HEK293 (cell line): ENCODE data around the gene MYT1.

Experiments used
- BCL11A ChIP-seq: fragments of 450-650 bp; formaldehyde crosslinking; IDR thresholded peaks from 2 replicates; pipeline ENCODE4 v1.5.1; 2016; ENCODE audit warnings: low read depth, missing biosample characterization, missing genetic modification characterization
- GLI2 ChIP-seq: fragments of 450-650 bp; formaldehyde crosslinking; IDR thresholded peaks from 2 replicates; pipeline ENCODE4; 2017; ENCODE audit warnings: missing biosample characterization, missing genetic modification characterization, low read depth, borderline replicate concordance
- HOXC10 ChIP-seq: sonication (generic); formaldehyde crosslinking; IDR thresholded peaks from 2 replicates; pipeline ENCODE4 v1.8.1; 2023; ENCODE audit warnings: mild to moderate bottlenecking, missing genetic modification reagents
- KLF16 ChIP-seq: fragments of 450-650 bp; formaldehyde crosslinking; IDR thresholded peaks from 2 replicates; pipeline ENCODE4 v1.5.1; 2017; ENCODE audit warnings: missing biosample characterization, missing genetic modification characterization
- KLF9 ChIP-seq: fragments of 450-650 bp; formaldehyde crosslinking; IDR thresholded peaks from 2 replicates; pipeline ENCODE4 v1.5.1; 2016; ENCODE audit warnings: missing biosample characterization, missing genetic modification characterization, low read depth
- OVOL3 ChIP-seq: fragments of 450-650 bp; formaldehyde crosslinking; IDR thresholded peaks from 2 replicates; pipeline ENCODE4 v1.5.1; 2016; ENCODE audit warnings: missing biosample characterization, missing genetic modification characterization
- PRDM2 ChIP-seq: fragments of 450-650 bp; formaldehyde crosslinking; IDR thresholded peaks from 2 replicates; pipeline ENCODE4 v1.5.1; 2016; ENCODE audit warnings: missing biosample characterization, missing genetic modification characterization, borderline replicate concordance
- SALL2 ChIP-seq: fragments of 450-650 bp; formaldehyde crosslinking; IDR thresholded peaks from 2 replicates; pipeline ENCODE4 v1.5.0; 2017; ENCODE audit warnings: missing biosample characterization, mild to moderate bottlenecking, missing genetic modification characterization, borderline replicate concordance
- ZIC2 ChIP-seq: fragments of 450-650 bp; formaldehyde crosslinking; IDR thresholded peaks from 2 replicates; pipeline ENCODE4 v1.5.1; 2016; ENCODE audit warnings: missing biosample characterization, missing genetic modification characterization
- ZNF133 ChIP-seq: fragments of 450-650 bp; formaldehyde crosslinking; IDR thresholded peaks from 2 replicates; pipeline ENCODE4 v1.5.1; 2016; ENCODE audit warnings: missing biosample characterization, missing genetic modification characterization
- ZNF138 ChIP-seq: fragments of 450-650 bp; formaldehyde crosslinking; IDR thresholded peaks from 2 replicates; pipeline ENCODE4 v1.5.1; 2016; ENCODE audit warnings: missing biosample characterization, missing genetic modification characterization, borderline replicate concordance
- ZNF140 ChIP-seq: fragments of 450-650 bp; formaldehyde crosslinking; IDR thresholded peaks from 2 replicates; pipeline ENCODE4 v1.5.1; 2016; ENCODE audit warnings: missing biosample characterization, missing genetic modification characterization
- ZNF146 ChIP-seq: fragments of 450-650 bp; formaldehyde crosslinking; IDR thresholded peaks from 2 replicates; pipeline ENCODE4 v1.5.1; 2016; ENCODE audit warnings: missing biosample characterization, missing genetic modification characterization
- ZNF148 ChIP-seq: fragments of 450-650 bp; formaldehyde crosslinking; IDR thresholded peaks from 2 replicates; pipeline ENCODE4 v1.5.0; 2017; ENCODE audit warnings: missing biosample characterization, missing genetic modification characterization, borderline replicate concordance
- ZNF19 ChIP-seq: fragments of 450-650 bp; formaldehyde crosslinking; IDR thresholded peaks from 2 replicates; pipeline ENCODE4; 2016; ENCODE audit warnings: missing biosample characterization, missing genetic modification characterization, low read depth
- ZNF239 ChIP-seq: fragments of 450-650 bp; formaldehyde crosslinking; IDR thresholded peaks from 2 replicates; pipeline ENCODE4 v1.5.1; 2016; ENCODE audit warnings: missing biosample characterization, missing genetic modification characterization
- ZNF274 ChIP-seq, 2 experiments: fragments of 200-500 bp in 1 of 2; fragments of 450-650 bp in 1 of 2; sonication (Bioruptor generic) in 1 of 2; formaldehyde crosslinking in 1 of 2; IDR thresholded peaks; 2 replicates each; pipeline versions ENCODE4 v1.5.1 to v1.6.1; 2014 to 2016; ENCODE audit warnings: borderline replicate concordance in 1 of 2, inconsistent platforms in 1 of 2, low read length in 1 of 2, missing biosample characterization in 1 of 2, missing genetic modification characterization in 1 of 2
- ZNF280D ChIP-seq: fragments of 450-650 bp; formaldehyde crosslinking; IDR thresholded peaks from 2 replicates; pipeline ENCODE4 v1.5.1; 2016; ENCODE audit warnings: missing biosample characterization, missing genetic modification characterization
- ZNF37A ChIP-seq: fragments of 450-650 bp; IDR thresholded peaks from 2 replicates; pipeline ENCODE4 v1.5.1; 2018; ENCODE audit warnings: missing biosample characterization, missing genetic modification characterization
- ZNF394 ChIP-seq: fragments of 450-650 bp; formaldehyde crosslinking; IDR thresholded peaks from 2 replicates; pipeline ENCODE4 v1.5.1; 2016; ENCODE audit warnings: missing biosample characterization, missing genetic modification characterization, mild to moderate bottlenecking, moderate library complexity, borderline replicate concordance
- ZNF48 ChIP-seq: fragments of 450-650 bp; formaldehyde crosslinking; IDR thresholded peaks from 2 replicates; pipeline ENCODE4 v1.5.1; 2016; ENCODE audit warnings: missing biosample characterization, missing genetic modification characterization
- ZNF610 ChIP-seq: fragments of 450-650 bp; formaldehyde crosslinking; IDR thresholded peaks from 2 replicates; pipeline ENCODE4 v1.5.1; 2016; ENCODE audit warnings: missing biosample characterization, missing genetic modification characterization, borderline replicate concordance
- ZNF654 ChIP-seq: fragments of 450-650 bp; formaldehyde crosslinking; IDR thresholded peaks from 2 replicates; pipeline ENCODE4 v1.5.1; 2016; ENCODE audit warnings: low read depth, missing biosample characterization, missing genetic modification characterization
- ZNF658 ChIP-seq: fragments of 450-650 bp; formaldehyde crosslinking; IDR thresholded peaks from 2 replicates; pipeline ENCODE4; 2016; ENCODE audit warnings: missing biosample characterization, missing genetic modification characterization
- ZNF692 ChIP-seq: fragments of 450-650 bp; formaldehyde crosslinking; IDR thresholded peaks from 2 replicates; pipeline ENCODE4 v1.5.1; 2016; ENCODE audit warnings: missing biosample characterization, missing genetic modification characterization
- ZNF768 ChIP-seq: fragments of 450-650 bp; formaldehyde crosslinking; IDR thresholded peaks from 2 replicates; pipeline ENCODE4 v1.5.1; 2018; ENCODE audit warnings: missing biosample characterization, mild to moderate bottlenecking, missing genetic modification characterization
- ZNF785 ChIP-seq: fragments of 450-650 bp; formaldehyde crosslinking; IDR thresholded peaks from 2 replicates; pipeline ENCODE4 v1.5.1; 2016; ENCODE audit warnings: missing biosample characterization, missing genetic modification characterization
- ZNF792 ChIP-seq: fragments of 450-650 bp; formaldehyde crosslinking; IDR thresholded peaks from 2 replicates; pipeline ENCODE4 v1.5.1; 2016; ENCODE audit warnings: missing biosample characterization, missing genetic modification characterization

MYT1 gene

GRCh38 chr20:64229507-64230061 lies 65.3 kb downstream of the MYT1 start (continued):
- TF ChIP-seq ZNF19 (tag by site-specific recombination), result no peak
- no peak for TF ChIP-seq OVOL3
- TF ChIP-seq ZNF394 (tag by site-specific recombination), result no peak
- TF ChIP-seq SALL2 (tag by site-specific recombination), result no peak
- no peak for TF ChIP-seq ZNF140 (tag by site-specific recombination)
- no peak for TF ChIP-seq ZNF48
- no peak for TF ChIP-seq ZNF148 (tag by site-specific recombination)
- TF ChIP-seq ZNF280D (tag by site-specific recombination), result no peak
- no peak for TF ChIP-seq ZNF133 (tag by site-specific recombination)
- no peak for TF ChIP-seq ZNF692 (tag by site-specific recombination)
- TF ChIP-seq GLI2 (tag by site-specific recombination), result no peak
- TF ChIP-seq ZNF239 (tag by site-specific recombination), result no peak
- TF ChIP-seq PRDM2 (tag by site-specific recombination), result no peak
- TF ChIP-seq ZNF37A (tag by site-specific recombination), result no peak
- TF ChIP-seq ZNF658 (tag by site-specific recombination), result no peak
- peak; percentile 92 for TF ChIP-seq ZIC2 (tag by site-specific recombination)
- TF ChIP-seq ZNF785, result no peak
- no peak for TF ChIP-seq HOXC10 (CRISPR knock-in tag)
- TF ChIP-seq ZNF138 (tag by site-specific recombination), result no peak
- no peak for TF ChIP-seq ZNF792 (tag by site-specific recombination)
- no peak for TF ChIP-seq ZNF274 (IDR thresholded peaks at IDR 0.05; ENCODE audit: low read length)
- no peak for TF ChIP-seq ZNF274 (tag by site-specific recombination; IDR thresholded peaks at IDR 0.05; ENCODE audit: borderline replicate concordance)
- TF ChIP-seq ZNF146, result no peak
- TF ChIP-seq KLF9, result no peak
- TF ChIP-seq ZNF768 (tag by site-specific recombination), result no peak
- no peak; the same call in 1 of the 2 replicates for TF ChIP-seq KLF16
- no peak for TF ChIP-seq ZNF654
- TF ChIP-seq BCL11A (tag by site-specific recombination), result no peak
- TF ChIP-seq ZNF610 (tag by site-specific recombination), result no peak
